Right kidney (tissue), 1 donor: ENCODE measurements around the gene MIAT.
"Not testable (repeated sequence)": the region's sequence is repeated elsewhere in the genome, so short reads cannot be mapped to it uniquely, and the experiment has no call there.

Experiments used
- DNase-seq: peaks from one replicate; pipeline ENCODE4 v3.0.0-alpha.2; 2016

The MIAT gene

GRCh38 chr22:26700886-26701285 is 43.5 kb downstream of the MIAT start:
- no peak for DNase-seq

- no peak for DNase-seq
These were observed 43.9 kb downstream of the MIAT start for GRCh38 chr22:26701323-26701722.

GRCh38 chr22:26702906-26703830 is 45.8 kb downstream of the MIAT start:
- no peak for DNase-seq

GRCh38 chr22:26705379-26705778 is 48.0 kb downstream of the MIAT start:
- DNase-seq = not testable (repeated sequence)

- no peak for DNase-seq
These were observed 49.7 kb downstream of the MIAT start for GRCh38 chr22:26707090-26707489.

GRCh38 chr22:26707581-26707980 is 50.2 kb downstream of the MIAT start:
- no peak for DNase-seq

- DNase-seq = no peak
These were observed 51.0 kb downstream of the MIAT start for GRCh38 chr22:26708256-26709009.

GRCh38 chr22:26709617-26710390 is 52.4 kb downstream of the MIAT start:
- no peak for DNase-seq

- DNase-seq = no peak
These were observed 54.0 kb downstream of the MIAT start for GRCh38 chr22:26711205-26711963.

GRCh38 chr22:26712158-26712557 is 54.8 kb downstream of the MIAT start:
- DNase-seq = no peak

GRCh38 chr22:26713823-26714449 is 56.5 kb downstream of the MIAT start:
- no peak for DNase-seq

- DNase-seq = no peak
These were observed 57.6 kb downstream of the MIAT start for GRCh38 chr22:26714971-26715370.

- DNase-seq = no peak
These were observed 58.1 kb downstream of the MIAT start for GRCh38 chr22:26715392-26715936.

- DNase-seq = no peak
These were observed 61.1 kb downstream of the MIAT start for GRCh38 chr22:26718488-26718887.

- DNase-seq = no peak
These were observed 61.5 kb downstream of the MIAT start for GRCh38 chr22:26718905-26719304.

GRCh38 chr22:26722159-26722558 is 64.8 kb downstream of the MIAT start:
- no peak for DNase-seq

GRCh38 chr22:26724414-26724813 is 67.0 kb downstream of the MIAT start:
- DNase-seq = no peak

- no peak for DNase-seq
These were observed 67.8 kb downstream of the MIAT start for GRCh38 chr22:26725012-26725676.
